ENCODE data around the gene INPP5B.

GRCh38 chr1:37867784-37868183 is 79.1 kb downstream of the INPP5B start:
- TF ChIP-seq CTCF (IDR thresholded peaks at IDR 0.05) (no peak), POLR2A (IDR thresholded peaks at IDR 0.05) (no peak)

Measured in adrenal gland (tissue), 5 donors.